ENCODE data around the gene SOX12. TPM values are rescaled to one million over a fixed set of nuclear protein-coding genes. Genes with fewer than 3 reads are reported as not detected.

Gene SOX12
- polyA plus RNA-seq, 1 of the 3 experiments (the other 2 are of a cell fraction): 11.3 TPM

GRCh38 chr20:309841-310644 lies 15.3 kb upstream of the SOX12 start (continued):
- TF ChIP-seq POLR2AphosphoS5 (IDR thresholded peaks at IDR 0.05; ENCODE audit: low read depth, low read length) (peak; percentile 82), NFIC (IDR thresholded peaks at IDR 0.05; ENCODE audit: borderline replicate concordance) (no peak), EZH2phosphoT487 (IDR thresholded peaks at IDR 0.05; ENCODE audit: borderline replicate concordance, low read depth) (no peak), MEF2A (IDR thresholded peaks at IDR 0.05; ENCODE audit: borderline replicate concordance, low read depth) (no peak), TCF12 (IDR thresholded peaks at IDR 0.05) (peak; percentile 31; the same call in 1 of the 2 replicates), YY1 (IDR thresholded peaks at IDR 0.05; ENCODE audit: low read depth) (0 out of 2 replicates have a peak, but pooled peaks have one; percentile 24), USF1 (IDR thresholded peaks at IDR 0.05; ENCODE audit: borderline replicate concordance, low read depth) (0 out of 2 replicates have a peak, but pooled peaks have one; percentile 6), NRF1 (IDR thresholded peaks at IDR 0.05; ENCODE audit: low read depth, low read length) (no peak), EP300 (IDR thresholded peaks at IDR 0.05; ENCODE audit: borderline replicate concordance in 1 of 2, low read depth in 1 of 2, low read length in 1 of 2) (no peak), RFX5 (IDR thresholded peaks at IDR 0.05; ENCODE audit: low read length) (peak; percentile 86)
- TF ChIP-seq, protein P1, sequence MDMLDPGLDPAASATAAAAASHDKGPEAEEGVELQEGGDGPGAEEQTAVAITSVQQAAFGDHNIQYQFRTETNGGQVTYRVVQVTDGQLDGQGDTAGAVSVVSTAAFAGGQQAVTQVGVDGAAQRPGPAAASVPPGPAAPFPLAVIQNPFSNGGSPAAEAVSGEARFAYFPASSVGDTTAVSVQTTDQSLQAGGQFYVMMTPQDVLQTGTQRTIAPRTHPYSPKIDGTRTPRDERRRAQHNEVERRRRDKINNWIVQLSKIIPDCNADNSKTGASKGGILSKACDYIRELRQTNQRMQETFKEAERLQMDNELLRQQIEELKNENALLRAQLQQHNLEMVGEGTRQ (IDR thresholded peaks at IDR 0.05; ENCODE audit: borderline replicate concordance, low read depth, low read length): no peak

- no peaks in the 10 kb centered on the region for H3K9me3 ChIP-seq
- H3K27me3 ChIP-seq (ENCODE audit: insufficient read depth): no peaks in the 10 kb centered on the region
- no peak for TF ChIP-seq SMC3 (IDR thresholded peaks at IDR 0.05; ENCODE audit: low read depth, low read length)
- no peak for TF ChIP-seq RXRA (IDR thresholded peaks at IDR 0.05; ENCODE audit: borderline replicate concordance, low read depth)
- peak overlapping the region; percentile 79; the same call in 1 of the 2 replicates for H2AFZ ChIP-seq (ENCODE audit: low read depth)
- CTCF ChIA-PET: interaction anchor here (1.0 to 4.0 kb wide), 3 partner anchors 14 to 20 kb away, joined by 3 to 21 read pairs (median 10); partner anchors contain the start of gene SOX12
- H3F3A ChIP-seq (replicated peaks; ENCODE audit: insufficient read depth): peaks cover 6% of the 10 kb centered on the region
- H3K4me2 ChIP-seq: peak overlapping the region; percentile 81; the same call in 1 of the 2 replicates
- DNase-seq: no peak
- H4K20me1 ChIP-seq (ENCODE audit: insufficient read depth): no peaks in the 10 kb centered on the region
- peak overlapping the region; percentile 77 to 97 for H3K27ac ChIP-seq (ENCODE audit: low read depth in 2 of 2, low read length in 1 of 2)
- H3K4me3 ChIP-seq (ENCODE audit: low read depth in 2 of 2, low read length in 1 of 2): no peak overlapping the region
- POLR2A ChIA-PET: interaction anchor here (0.6 to 2.9 kb wide), 3 partner anchors 13 to 21 kb away, joined by 5 to 23 read pairs (median 15); partner anchors contain the start of genes SOX12 and ZCCHC3
- WGBS (ENCODE audit: low lambda C conversion rate): 14% methylated on average over 7 of the region's 7 CpGs
- H3K9ac ChIP-seq: peak overlapping the region; percentile 44; the same call in 1 of the 2 replicates
- H3K36me3 ChIP-seq (replicated peaks in 1 of 2; ENCODE audit: control insufficient read depth in 1 of 2, insufficient read depth in 2 of 2, low read length in 1 of 2): no peaks in the 10 kb centered on the region
- H3K4me1 ChIP-seq (ENCODE audit: control insufficient read depth in 1 of 2, insufficient read depth in 2 of 2, low read depth in 1 of 2, low read length in 1 of 2): peaks cover 15 to 26% of the 10 kb centered on the region in 2 experiments; a peak in 2 of 4 replicates
- H3K79me2 ChIP-seq (ENCODE audit: insufficient read depth): no peaks in the 10 kb centered on the region
- no peaks in the 10 kb centered on the region for H3K9me2 ChIP-seq
These were observed 14.7 kb upstream of the SOX12 start for GRCh38 chr20:310645-311044.

Measured in SK-N-SH (cell line).